Measurements from ENCODE around the gene JAK2. TPM values are rescaled to one million over a fixed set of nuclear protein-coding genes. Genes with fewer than 3 reads are reported as not detected.

JAK2 gene
- total RNA-seq, 1 donor from 2014 or later = 28.4 TPM

DNA sequence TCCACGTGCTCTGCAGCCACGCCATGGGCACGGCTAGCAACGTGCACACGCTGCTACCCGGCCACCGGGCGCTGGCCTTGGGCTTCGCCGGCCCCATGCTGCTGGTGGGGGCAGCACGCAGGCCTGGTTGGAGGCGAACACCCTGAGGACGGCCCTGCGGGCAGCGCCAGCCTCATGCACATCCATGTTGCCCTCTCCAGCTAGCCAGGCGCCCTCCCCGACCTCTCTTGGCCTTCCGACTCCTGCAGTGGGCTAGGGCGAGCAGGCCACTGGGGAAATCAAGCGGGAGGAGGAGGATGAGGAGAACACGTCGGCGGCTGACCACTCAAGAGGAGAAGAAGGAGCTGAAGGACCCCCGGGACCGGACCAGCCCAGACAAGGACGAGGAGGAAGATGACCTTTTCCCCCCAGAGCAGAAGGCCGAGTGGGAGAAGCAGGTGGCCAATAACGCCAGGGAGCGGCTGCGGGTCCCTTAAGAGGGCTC is 127.1 kb downstream of the JAK2 start:
- intact Hi-C loops (cut with DNase I) = no loop called here
- ATAC-seq (peak; percentile 13), DNase-seq (ENCODE audit: low spot score) (no peak)

DNA sequence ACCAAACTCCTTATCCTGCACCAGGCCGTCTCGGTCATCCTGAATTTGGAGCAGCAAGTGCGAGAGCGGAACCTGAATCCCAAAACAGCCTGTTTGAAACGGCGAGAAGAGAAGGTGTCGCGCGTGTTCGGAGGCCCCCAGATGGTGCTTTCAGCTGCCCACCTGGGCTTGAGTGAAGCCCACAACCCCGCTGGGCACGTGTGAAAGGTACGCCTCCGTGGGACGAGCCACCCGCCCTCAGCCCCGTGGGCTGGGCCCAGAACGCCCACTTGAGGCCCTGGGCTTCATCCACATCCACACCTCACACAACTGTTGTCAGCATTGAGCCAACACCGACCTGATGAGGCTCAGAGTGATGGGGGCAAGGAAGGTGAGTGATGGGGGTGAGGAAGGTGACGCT is 127.6 kb downstream of the JAK2 start:
- no peak for DNase-seq (ENCODE audit: low spot score)
- peak; percentile 13 for ATAC-seq
- intact Hi-C loops (cut with DNase I) = no loop called here

GRCh38 chr9:5113523-5113922 is 128.5 kb downstream of the JAK2 start:
- ATAC-seq (no peak), DNase-seq (ENCODE audit: low spot score) (no peak)
- intact Hi-C loops (cut with DNase I) = no loop called here

GRCh38 chr9:5113994-5114748 is 129.1 kb downstream of the JAK2 start:
- intact Hi-C loops (cut with DNase I) = no loop called here
- DNase-seq (ENCODE audit: low spot score) (no peak), ATAC-seq (no peak)

GRCh38 chr9:5122116-5122515 is 137.0 kb downstream of the JAK2 start:
- intact Hi-C loops (cut with DNase I) = no loop called here
- ATAC-seq = no peak
- no peak for DNase-seq (ENCODE audit: low spot score)

DNA sequence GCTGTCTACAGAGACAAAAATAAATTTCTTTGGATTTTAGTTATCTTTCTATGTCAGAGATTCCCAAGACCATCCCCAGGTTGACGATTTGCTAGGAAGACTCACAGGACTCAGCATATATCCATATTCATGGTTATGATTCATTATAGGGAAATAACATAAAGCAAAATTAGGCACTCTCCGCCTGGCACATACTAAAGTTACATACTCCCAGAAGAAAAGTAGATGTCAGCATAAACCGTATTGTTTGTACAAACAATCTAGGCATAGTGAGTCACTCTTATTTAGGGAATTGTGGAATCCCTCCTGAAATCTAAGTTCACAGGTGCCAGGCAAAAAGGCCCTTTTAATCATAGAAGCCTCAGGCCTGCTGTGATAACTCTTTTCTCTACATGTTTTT is 137.4 kb downstream of the JAK2 start:
- DNase-seq (ENCODE audit: low spot score) (no peak), ATAC-seq (no peak)
- intact Hi-C loops (cut with DNase I) = no loop called here

DNA sequence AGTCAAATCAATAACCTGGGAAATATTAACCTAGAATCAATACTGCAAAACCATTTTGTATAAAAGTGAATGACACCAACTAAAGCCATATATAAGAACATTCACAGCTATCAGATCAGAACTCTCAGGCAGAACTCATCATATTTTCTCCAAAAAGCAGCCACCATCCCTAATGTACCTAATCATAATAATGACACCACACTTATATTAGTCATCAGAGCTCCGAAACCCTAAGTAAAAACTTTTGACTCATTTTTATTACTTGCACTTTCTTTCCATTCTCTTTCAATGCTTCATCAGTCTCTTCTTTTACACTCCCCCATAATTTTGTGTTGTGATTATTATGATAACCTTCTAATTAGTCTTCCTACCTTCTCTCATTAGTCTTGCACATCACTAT is 155.1 kb downstream of the JAK2 start:
- ATAC-seq (no peak), DNase-seq (ENCODE audit: low spot score) (no peak)
- intact Hi-C loops (cut with DNase I) = no loop called here

GRCh38 chr9:5144217-5144616 is 159.1 kb downstream of the JAK2 start:
- DNase-seq (ENCODE audit: low spot score) (no peak), ATAC-seq (no peak)
- intact Hi-C loops (cut with DNase I) = no loop called here

GRCh38 chr9:5146241-5146640 is 161.2 kb downstream of the JAK2 start:
- intact Hi-C loops (cut with DNase I) = no loop called here
- ATAC-seq (no peak), DNase-seq (ENCODE audit: low spot score) (no peak)

Other genes with a start within 250 kb of the JAK2 start
- gene AK3, start 244.1 kb upstream of the JAK2 start, total RNA-seq = 56.4 TPM
- gene RCL1, start 192.3 kb upstream of the JAK2 start, total RNA-seq = 24.6 TPM
- not detected for gene INSL6, start 200.4 kb downstream of the JAK2 start, total RNA-seq
- not detected for gene INSL4, start 246.1 kb downstream of the JAK2 start, total RNA-seq

Measured in sciatic nerve (tissue), 2 donors.